HFF-Myc (cell line): Measurements from ENCODE around the gene STX8.
"Not testable (repeated sequence)": the region's sequence is repeated elsewhere in the genome, so short reads cannot be mapped to it uniquely, and the experiment has no call there.

Experiments used
- DNase-seq: peaks from one replicate; pipeline ENCODE4 v3.0.0-alpha.2; 2011; ENCODE audit warnings: low read depth; ENCODE audit errors: extremely low read depth
- H3K4me3 ChIP-seq: replicated peaks from 2 replicates; pipeline ENCODE4 v1.5.1; 2011; ENCODE audit warnings: low read depth, mild to moderate bottlenecking, control low read depth, low read length
- CTCF ChIP-seq: IDR thresholded peaks from 2 replicates; pipeline ENCODE4 v1.5.1; 2012; ENCODE audit warnings: mild to moderate bottlenecking, low read depth, low read length, control low read depth; ENCODE audit errors: missing control alignments

Gene STX8

DNA sequence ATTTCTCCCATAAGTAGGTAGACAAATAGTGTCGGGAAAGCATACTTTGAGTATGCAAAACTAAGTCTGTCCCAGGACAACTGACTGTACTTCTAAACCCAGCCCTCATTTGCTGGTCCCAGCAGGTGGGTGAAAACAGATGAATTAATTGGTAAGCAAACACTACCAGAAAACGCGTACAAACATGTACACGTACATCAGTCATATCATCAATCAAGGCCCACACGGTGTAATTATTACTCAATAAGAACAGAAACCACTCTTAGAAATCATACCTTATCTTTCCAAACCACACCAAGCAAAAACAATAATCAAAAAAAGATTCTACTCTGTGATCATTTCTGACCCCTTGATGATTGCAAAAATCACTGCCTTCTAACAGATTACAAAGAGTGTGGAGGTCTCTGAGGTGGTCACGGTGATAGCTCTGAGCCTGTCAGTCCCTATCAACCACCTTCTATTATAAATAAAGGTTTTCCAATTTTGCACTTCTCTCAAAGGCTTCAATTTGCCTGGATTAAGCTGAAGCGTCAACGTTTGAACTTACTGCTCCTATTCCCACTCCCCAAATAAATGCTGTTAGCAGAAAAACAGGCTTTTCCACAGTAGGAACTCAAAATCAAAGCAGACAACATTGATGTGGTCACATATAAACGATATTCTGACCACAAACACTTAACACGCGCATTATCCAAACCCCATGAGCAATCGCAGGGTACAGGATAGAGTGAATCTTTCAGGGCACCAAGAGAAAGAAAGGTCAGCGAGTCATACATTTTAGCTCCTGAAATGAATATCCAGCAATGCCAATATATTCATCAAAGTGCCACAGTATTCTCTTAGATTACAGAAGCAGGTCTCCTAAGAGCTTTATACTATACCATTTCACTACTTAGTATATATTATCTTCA lies 211.9 kb downstream of the STX8 start:
- no peak for TF ChIP-seq CTCF
- H3K4me3 ChIP-seq: no peak overlapping the region
- DNase-seq: no peak

DNA sequence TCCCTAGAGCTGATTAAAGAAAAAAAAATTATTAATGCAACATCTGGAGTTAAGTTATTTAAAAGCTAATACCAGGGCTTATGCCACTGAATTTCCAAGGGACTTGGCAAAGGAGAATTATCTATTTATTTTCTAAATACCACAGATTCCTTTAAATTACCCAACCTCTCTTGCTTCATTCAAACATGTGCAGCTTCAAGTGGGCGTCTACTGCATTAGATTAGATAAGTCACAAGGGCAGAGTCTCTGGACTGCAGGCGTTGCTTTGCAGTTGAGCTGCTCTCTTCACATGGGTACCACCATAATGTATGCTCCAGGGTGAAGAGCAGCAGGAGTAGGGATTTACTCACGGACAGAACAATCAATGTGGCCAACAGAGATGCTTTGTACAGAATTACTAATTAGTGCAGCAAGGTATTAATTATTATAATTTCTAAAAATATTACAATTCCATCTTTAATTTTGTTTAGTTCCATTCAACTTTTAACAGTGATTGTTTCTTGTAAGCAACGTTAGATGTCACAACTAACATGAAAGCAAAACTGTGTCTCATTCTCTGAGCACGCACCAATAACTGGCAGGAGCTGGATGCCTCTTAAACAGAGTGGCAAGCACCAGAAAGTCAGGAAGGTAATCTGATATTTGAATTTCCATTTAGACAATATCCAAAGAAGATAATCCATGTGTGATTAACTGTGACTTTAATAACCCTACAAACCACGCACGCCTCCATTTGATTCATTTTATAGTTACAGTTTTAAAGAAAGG lies 214.2 kb downstream of the STX8 start:
- DNase-seq: no peak
- no peak overlapping the region for H3K4me3 ChIP-seq
- TF ChIP-seq CTCF: no peak

DNA sequence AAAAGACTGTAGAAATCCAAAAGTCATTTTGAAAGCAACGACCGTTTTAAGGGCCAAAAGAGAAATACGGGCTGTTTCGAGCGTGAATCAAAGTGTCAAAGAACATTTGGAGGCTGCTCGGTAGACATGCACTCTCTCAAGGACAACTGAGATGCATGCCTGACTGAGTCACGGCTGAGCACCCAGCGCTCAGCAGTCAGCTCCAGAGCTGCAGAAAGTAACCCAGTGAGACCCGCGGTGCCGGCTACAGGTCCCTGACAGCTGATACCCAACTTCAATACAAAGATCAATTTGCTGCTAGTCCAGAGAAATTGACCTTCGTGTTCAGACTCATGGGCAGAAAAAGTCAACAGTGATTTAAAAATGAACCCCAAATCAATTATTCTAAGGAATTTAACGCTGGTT lies 214.9 kb downstream of the STX8 start:
- no peak for TF ChIP-seq CTCF
- H3K4me3 ChIP-seq: no peak overlapping the region
- DNase-seq: no peak

GRCh38 chr17:9356488-9356911 lies 219.1 kb downstream of the STX8 start:
- no peak for DNase-seq
- no peak overlapping the region for H3K4me3 ChIP-seq
- no peak for TF ChIP-seq CTCF

- no peak for DNase-seq
- H3K4me3 ChIP-seq: no peak overlapping the region
- TF ChIP-seq CTCF: no peak
These were observed 219.8 kb downstream of the STX8 start for GRCh38 chr17:9355846-9356245.

DNA sequence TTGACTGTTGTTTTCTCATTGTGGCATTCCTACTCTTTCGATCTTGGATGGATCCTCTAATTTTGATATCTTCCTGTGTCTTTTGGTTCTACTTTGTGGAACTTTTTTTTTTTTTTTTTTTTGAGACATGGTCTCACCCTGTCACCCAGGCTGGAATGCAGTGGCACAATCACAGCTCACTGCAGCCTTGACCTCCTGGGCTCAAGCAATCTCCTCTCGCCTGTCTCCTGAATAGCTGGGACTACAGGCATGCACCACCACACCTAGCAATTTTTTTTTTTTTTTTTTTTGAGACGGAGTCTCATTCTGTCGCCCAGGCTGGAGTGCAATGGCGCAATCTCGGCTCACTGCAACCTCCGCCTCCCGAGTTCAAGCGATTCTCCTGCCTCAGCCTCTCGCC lies 220.4 kb downstream of the STX8 start:
- not testable (repeated sequence) for H3K4me3 ChIP-seq, DNase-seq

GRCh38 chr17:9350080-9350479 lies 225.5 kb downstream of the STX8 start:
- peak; percentile 75 for DNase-seq
- no peak overlapping the region for H3K4me3 ChIP-seq
- no peak for TF ChIP-seq CTCF
